RWPE1 (cell line): ENCODE results near the gene SLC29A4.
"Not testable (repeated sequence)": the region's sequence is repeated elsewhere in the genome, so short reads cannot be mapped to it uniquely, and the experiment has no call there.

Experiments
- CTCF ChIA-PET: fragments of 350-600 bp; sonication (Branson Sonifier 250); formaldehyde crosslinking; extraction: SDS; loops from one replicate; lab custom pipeline; 2021; lab: Yijun Ruan, JAX
- POLR2A ChIA-PET: fragments of 400-600 bp; formaldehyde crosslinking; extraction: SDS; loops from one replicate; lab custom pipeline; 2020; ENCODE audit warnings: antibody characterized with exemption; ENCODE audit not compliant: low non-redundant PET; lab: Yijun Ruan, JAX
- DNase-seq: peaks from one replicate; pipeline ENCODE4 v3.0.0; 2012; ENCODE audit warnings: low spot score
- H3K27ac ChIP-seq: fragments of 450-650 bp; 2 replicates; pipeline ENCODE4 v1.5.1; 2017
- TF ChIP-seq, protein P1 (sequence below): fragments of 450-650 bp; conservative IDR thresholded peaks from 2 replicates; pipeline ENCODE4 v1.5.1; 2017; ENCODE audit warnings: low read depth, mild to moderate bottlenecking

The SLC29A4 gene

DNA sequence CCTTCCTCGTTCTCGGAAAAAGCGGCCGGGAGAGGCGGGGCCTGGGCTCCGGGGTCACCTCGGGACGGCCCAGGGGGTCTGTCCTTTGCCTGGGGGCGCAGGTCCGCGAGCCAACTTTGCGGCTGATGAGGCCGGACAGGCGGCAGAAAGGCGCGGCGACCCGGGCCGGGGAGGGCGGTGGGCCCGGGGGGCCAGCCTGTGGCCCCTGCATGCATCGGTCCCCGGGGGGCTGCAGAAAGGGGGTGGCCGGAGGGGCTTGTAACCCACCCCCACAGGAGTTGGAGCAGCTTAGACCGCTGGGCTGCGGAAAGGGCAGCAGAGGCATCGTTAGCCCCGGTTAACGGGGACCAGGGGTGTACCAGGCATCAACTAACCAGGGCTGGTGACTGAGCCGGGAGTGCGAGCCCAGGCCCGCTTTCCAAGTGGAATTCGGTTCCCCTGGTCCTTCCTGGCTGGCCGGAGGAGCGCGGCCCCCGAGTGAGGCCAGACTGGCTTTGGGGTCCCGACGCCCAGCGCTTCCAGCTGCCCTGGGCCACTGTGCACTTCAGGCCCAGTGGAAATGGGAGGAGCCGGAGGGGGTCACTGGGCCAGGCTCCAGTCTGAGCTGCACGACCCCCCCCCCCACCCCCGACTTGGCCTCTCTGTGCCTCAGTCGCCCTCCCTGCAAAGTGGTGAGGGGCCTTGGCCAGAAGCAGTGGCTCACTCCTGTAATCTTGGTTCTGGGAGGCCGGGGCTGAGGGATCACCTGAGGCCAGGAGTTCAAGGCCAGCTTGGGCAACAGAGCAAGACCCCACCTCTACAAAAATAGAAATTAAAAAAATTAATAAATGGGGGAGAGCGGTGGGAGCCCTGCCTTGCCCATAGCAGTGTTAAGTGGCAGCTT lies 919 bp downstream of the SLC29A4 start:
- H3K27ac ChIP-seq = no peak overlapping the region
- ChIA-PET CTCF (no interaction called here), POLR2A (no interaction called here)
- TF ChIP-seq, protein P1, sequence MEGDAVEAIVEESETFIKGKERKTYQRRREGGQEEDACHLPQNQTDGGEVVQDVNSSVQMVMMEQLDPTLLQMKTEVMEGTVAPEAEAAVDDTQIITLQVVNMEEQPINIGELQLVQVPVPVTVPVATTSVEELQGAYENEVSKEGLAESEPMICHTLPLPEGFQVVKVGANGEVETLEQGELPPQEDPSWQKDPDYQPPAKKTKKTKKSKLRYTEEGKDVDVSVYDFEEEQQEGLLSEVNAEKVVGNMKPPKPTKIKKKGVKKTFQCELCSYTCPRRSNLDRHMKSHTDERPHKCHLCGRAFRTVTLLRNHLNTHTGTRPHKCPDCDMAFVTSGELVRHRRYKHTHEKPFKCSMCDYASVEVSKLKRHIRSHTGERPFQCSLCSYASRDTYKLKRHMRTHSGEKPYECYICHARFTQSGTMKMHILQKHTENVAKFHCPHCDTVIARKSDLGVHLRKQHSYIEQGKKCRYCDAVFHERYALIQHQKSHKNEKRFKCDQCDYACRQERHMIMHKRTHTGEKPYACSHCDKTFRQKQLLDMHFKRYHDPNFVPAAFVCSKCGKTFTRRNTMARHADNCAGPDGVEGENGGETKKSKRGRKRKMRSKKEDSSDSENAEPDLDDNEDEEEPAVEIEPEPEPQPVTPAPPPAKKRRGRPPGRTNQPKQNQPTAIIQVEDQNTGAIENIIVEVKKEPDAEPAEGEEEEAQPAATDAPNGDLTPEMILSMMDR = no peak
- peak; percentile 33 for DNase-seq

DNA sequence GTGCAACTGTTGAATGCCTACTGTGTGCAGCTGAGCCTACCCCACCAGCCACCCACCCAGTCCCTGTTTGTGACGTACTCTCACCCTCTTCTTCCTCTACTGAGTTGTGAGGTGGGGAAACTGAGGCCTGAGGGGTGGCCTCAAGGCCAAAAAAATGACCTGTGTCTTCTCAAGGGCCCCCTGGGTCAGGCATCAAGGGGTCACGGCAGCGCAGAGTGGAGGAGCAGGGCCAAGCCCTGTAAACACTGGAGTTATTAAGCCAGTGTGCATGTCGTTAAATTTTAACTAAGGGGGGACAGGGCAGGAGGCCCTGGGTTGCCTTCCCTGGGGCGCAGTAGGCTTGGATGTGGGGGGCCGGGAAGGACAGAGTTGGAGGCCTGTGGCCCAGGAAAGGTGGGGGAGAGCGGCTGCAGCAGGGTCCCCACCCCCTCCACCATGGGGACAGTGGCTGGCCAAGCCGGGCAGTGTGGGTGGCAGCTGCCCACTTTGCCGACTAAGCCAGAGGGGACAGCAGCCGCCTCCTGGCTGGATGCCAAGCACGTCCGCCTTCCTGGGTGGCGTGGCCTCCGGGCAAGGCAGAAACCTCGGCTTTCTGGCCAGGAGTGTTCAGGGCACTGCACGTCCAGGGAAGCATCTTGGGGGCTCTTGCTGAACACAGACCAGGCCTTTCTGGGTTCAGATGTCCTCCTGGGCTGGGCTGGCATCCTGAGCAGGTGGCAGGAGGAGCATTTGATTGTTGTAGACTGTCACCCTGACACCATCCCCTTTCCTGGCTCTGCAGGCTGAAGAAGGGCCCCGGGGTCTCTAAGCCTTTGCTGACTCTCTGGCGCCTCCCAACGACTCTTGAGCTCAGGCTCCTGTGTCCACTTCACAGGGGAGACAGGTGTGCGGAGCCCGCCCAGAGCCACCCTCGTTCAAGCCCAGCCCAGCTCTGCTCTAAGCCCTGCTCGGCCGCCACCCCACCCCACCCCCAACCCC lies 1.9 kb downstream of the SLC29A4 start:
- TF ChIP-seq, protein P1 = no peak
- POLR2A ChIA-PET = no interaction called here
- CTCF ChIA-PET = interaction anchor here (0.5 to 0.6 kb wide), 2 partner anchors 87 to 134 kb away, joined by 3 to 6 read pairs; no protein-coding TSS in a partner anchor
- DNase-seq = no peak
- no peak overlapping the region for H3K27ac ChIP-seq

DNA sequence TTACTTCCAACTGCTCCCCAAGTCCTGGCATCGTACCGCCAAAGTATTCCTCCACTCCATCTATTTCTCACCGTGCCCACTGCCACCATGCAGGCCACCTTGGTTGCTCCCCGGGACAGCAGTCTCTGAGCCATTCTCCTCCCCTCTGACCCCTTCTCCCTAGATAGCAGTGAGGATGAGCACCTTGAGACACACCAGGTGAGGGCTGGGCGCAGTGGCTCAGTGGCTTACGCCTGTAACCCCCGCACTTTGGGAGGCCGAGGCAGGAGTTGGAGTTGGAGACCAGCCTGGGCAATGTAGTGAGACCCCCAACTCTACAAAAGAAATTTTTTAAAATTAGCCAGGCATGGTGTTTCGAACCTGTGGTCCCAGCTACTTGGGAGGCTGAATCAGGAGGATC lies 4.2 kb downstream of the SLC29A4 start:
- DNase-seq = no peak
- TF ChIP-seq, protein P1 = no peak
- CTCF ChIA-PET = no interaction called here
- no peak overlapping the region for H3K27ac ChIP-seq
- POLR2A ChIA-PET = no interaction called here

DNA sequence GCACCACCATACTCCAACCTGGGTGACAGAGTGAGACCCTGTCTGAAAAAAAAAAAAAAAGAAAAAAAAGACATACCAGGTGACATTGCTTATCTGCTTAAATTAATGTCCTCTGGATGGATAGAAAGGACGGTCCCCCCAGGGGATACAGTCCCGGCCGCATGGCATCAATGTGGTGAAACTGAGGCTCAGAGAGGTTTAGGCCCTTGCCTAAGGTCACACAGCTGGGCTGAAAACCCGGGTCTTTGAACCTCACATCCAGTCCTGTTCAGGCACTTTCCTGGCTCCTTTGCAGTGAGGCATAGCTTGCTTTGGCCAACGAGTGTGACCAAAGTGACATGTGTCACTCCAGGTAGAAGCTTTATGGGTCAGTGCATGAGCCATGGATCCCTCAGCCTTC lies 4.6 kb downstream of the SLC29A4 start:
- CTCF ChIA-PET, POLR2A ChIA-PET, DNase-seq, H3K27ac ChIP-seq: not testable (repeated sequence)

DNA sequence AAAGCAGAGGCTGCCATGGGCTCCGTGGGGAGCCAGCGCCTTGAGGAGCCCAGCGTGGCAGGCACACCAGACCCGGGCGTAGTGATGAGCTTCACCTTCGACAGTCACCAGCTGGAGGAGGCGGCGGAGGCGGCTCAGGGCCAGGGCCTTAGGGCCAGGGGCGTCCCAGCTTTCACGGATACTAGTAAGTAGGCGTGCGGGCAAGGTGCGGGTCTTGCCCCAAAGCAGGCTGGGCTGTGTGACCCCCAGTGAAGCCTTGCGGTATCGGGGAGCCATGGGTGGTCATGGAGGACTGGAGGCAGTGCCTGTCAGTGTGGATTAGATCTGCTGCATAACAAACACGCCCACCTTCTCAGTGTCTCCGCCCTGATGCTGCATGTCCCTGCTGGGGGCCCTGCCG lies 5.1 kb downstream of the SLC29A4 start:
- POLR2A ChIA-PET = no interaction called here
- DNase-seq = no peak
- CTCF ChIA-PET = no interaction called here
- TF ChIP-seq, protein P1 = no peak
- no peak overlapping the region for H3K27ac ChIP-seq

DNA sequence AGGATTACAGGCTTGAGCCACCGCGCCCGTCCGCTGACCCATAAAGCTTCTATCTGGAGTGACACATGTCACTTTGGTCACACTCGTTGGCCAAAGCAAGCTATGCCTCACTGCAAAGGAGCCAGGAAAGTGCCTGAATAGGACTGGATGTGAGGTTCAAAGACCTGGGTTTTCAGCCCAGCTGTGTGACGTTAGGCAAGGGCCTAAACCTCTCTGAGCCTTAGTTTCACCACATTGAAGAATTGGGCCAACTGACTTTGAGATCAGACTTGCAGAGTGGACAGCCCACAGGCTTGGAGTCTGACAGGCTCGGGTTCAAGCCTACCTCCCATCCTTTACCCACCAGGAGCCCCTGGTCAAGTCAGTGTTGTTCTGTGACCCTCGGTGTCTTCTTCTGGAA lies 5.8 kb downstream of the SLC29A4 start:
- POLR2A ChIA-PET, DNase-seq, CTCF ChIA-PET: not testable (repeated sequence)
- H3K27ac ChIP-seq = peak overlapping the region; percentile 64; the same call in 1 of the 2 replicates

DNA sequence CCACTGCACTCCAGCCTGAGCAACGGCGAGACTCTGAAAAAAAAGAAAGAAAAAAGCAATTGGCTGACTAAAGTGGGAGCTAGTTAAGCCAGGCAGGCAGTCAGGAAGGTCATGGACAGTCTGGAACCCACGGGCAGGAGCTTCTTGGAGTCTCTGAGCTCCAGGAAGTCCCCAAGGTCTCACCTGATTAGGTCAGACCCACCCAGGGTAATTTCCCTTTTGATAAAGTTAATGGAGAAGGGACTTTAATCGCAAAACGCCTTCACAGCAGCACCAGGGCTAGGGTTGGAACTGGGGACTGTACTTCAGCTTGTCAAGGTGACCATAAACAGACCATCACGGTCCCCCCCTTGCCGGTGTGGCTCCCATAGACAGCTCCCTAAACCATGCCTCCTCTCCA lies 6.6 kb downstream of the SLC29A4 start:
- TF ChIP-seq, protein P1 = no peak
- ChIA-PET POLR2A (no interaction called here), CTCF (no interaction called here)
- DNase-seq = no peak
- H3K27ac ChIP-seq = peak overlapping the region; percentile 64
